Natural killer cell (primary cell): ENCODE measurements around the gene SYNJ2. TPM values are rescaled to one million over a fixed set of nuclear protein-coding genes. Genes with fewer than 3 reads are reported as not detected.
A peak's percentile ranks its signal among the peaks of the same experiment; 100 is the strongest.

Experiments
- ATAC-seq, 3 donors: fragments of 150-1000 bp in 2 of 3; fragments of 200-7000 bp in 1 of 3; cut with Tn5 transposase; 1 replicate in 1 of 3; 2 replicates in 2 of 3; pipeline ENCODE4 v1.10.0; 2021; ENCODE audit warnings: mild to moderate bottlenecking in 2 of 3, moderate library complexity in 2 of 3
- DNase-seq, 2 donors: peaks; one replicate each; pipeline versions ENCODE4 v3.0.0 to v3.0.0-alpha.2; 2013 to 2021; ENCODE audit warnings: mixed read lengths in 1 of 2
- H3K27ac ChIP-seq: one replicate; pipeline ENCODE4 v1.5.1; 2013; ENCODE audit warnings: mild to moderate bottlenecking, low read length
- H3K27me3 ChIP-seq: one replicate; pipeline ENCODE4 v1.6.1; 2013; ENCODE audit warnings: low read length; ENCODE audit not compliant: control insufficient read depth, insufficient read depth
- H3K36me3 ChIP-seq: one replicate; pipeline ENCODE4 v1.6.1; 2013; ENCODE audit warnings: low read length; ENCODE audit not compliant: control insufficient read depth, insufficient read depth
- H3K4me1 ChIP-seq: one replicate; pipeline ENCODE4 v1.6.1; 2013; ENCODE audit warnings: low read length; ENCODE audit not compliant: control insufficient read depth, insufficient read depth
- H3K4me3 ChIP-seq: one replicate; pipeline ENCODE4 v1.5.1; 2013; ENCODE audit warnings: low read length
- H3K9me3 ChIP-seq: one replicate; pipeline ENCODE4 v1.6.1; 2013; ENCODE audit warnings: low read length; ENCODE audit not compliant: control insufficient read depth, insufficient read depth
- H3K27ac Mint-ChIP-seq, 2 donors: one replicate each; pipeline ENCODE4 v1.8.0; 2022; ENCODE audit warnings: mild to moderate bottlenecking in 2 of 2, mixed read lengths in 2 of 2, moderate library complexity in 1 of 2
- H3K27me3 Mint-ChIP-seq, 2 donors: one replicate each; pipeline ENCODE4 v1.8.0; 2022; ENCODE audit warnings: low read depth in 2 of 2, mixed read lengths in 2 of 2
- H3K36me3 Mint-ChIP-seq: one replicate; pipeline ENCODE4 v1.8.0; 2022; ENCODE audit warnings: mixed read lengths
- H3K4me1 Mint-ChIP-seq, 2 donors: one replicate each; pipeline ENCODE4 v1.8.0; 2022; ENCODE audit warnings: mixed read lengths in 2 of 2
- H3K4me3 Mint-ChIP-seq: one replicate; pipeline ENCODE4 v1.8.0; 2022; ENCODE audit warnings: mild to moderate bottlenecking, moderate library complexity, mixed read lengths
- H3K9me3 Mint-ChIP-seq, 2 donors: one replicate each; pipeline ENCODE4 v1.8.0; 2022; ENCODE audit warnings: mixed read lengths in 2 of 2
- CTCF ChIP-seq: fragments of 200-600 bp; IDR thresholded peaks from one replicate; pipeline ENCODE4 v1.8.0; 2022; ENCODE audit warnings: antibody characterized with exemption
- whole genome bisulfite sequencing: methylation state at CpG from one replicate; pipeline ENCODE4 v1.1.7; 2013; ENCODE audit warnings: missing lambda C conversion rate; ENCODE audit not compliant: insufficient coverage; 5-methylcytosine and 5-hydroxymethylcytosine counted together
- intact Hi-C: fragments of 100-400 bp; cut with micrococcal nuclease; formaldehyde crosslinking; loops from one replicate; pipeline ENCODE4 v1.14.2; 2022
- total RNA-seq, 4 donors: library from RNA; stranded (reverse); fragments of 120-200 nt in 1 of 4; gene quantifications; one replicate each; pipeline versions ENCODE4 v1.2.3 to v1.2.4, GENCODE V29; 2013 to 2022

Gene SYNJ2
- total RNA-seq, 3 donors from 2014 or later (not counting 1 experiment from before 2014, with no cell fraction given): 24.4 to 47.0 (median 28.0) TPM

- H3K36me3 ChIP-seq: no peaks in the 10 kb centered on the region
- Mint-ChIP-seq H3K4me3 (no peak overlapping the region), H3K27ac (peak overlapping the region in 1 of 2 donors; percentile 9), H3K27me3 (no peaks in the 10 kb centered on the region), H3K4me1 (peaks cover 55 to 67% of the 10 kb centered on the region in 2 donors), H3K36me3 (no peaks in the 10 kb centered on the region), H3K9me3 (no peaks in the 10 kb centered on the region)
- H3K4me1 ChIP-seq: no peaks in the 10 kb centered on the region
- WGBS: 95% methylated on average over 7 of the region's 7 CpGs
- DNase-seq: no peak
- H3K27me3 ChIP-seq: no peaks in the 10 kb centered on the region
- H3K9me3 ChIP-seq: no peaks in the 10 kb centered on the region
- ATAC-seq: no peak
- intact Hi-C loops: no loop called here
- no peak for TF ChIP-seq CTCF
- no peak overlapping the region for H3K27ac ChIP-seq
- H3K4me3 ChIP-seq: no peak overlapping the region
Observed at GRCh38 chr6:157996201-157996712, 14.6 kb downstream of the SYNJ2 start.

- H3K27ac Mint-ChIP-seq: peak overlapping the region in 1 of 2 donors; percentile 9
- no peaks in the 10 kb centered on the region for H3K36me3 Mint-ChIP-seq
- H3K9me3 Mint-ChIP-seq: no peaks in the 10 kb centered on the region
- TF ChIP-seq CTCF: no peak
- Histone ChIP-seq H3K36me3 (no peaks in the 10 kb centered on the region), H3K9me3 (no peaks in the 10 kb centered on the region), H3K4me3 (no peak overlapping the region), H3K27ac (no peak overlapping the region), H3K27me3 (no peaks in the 10 kb centered on the region), H3K4me1 (no peaks in the 10 kb centered on the region)
- no peak overlapping the region for H3K4me3 Mint-ChIP-seq
- H3K4me1 Mint-ChIP-seq: peaks cover 57 to 70% of the 10 kb centered on the region in 2 donors
- no peak for DNase-seq
- ATAC-seq: no peak
- no peaks in the 10 kb centered on the region for H3K27me3 Mint-ChIP-seq
- 94% methylated on average over 13 of the region's 15 CpGs for WGBS
- intact Hi-C loops: no loop called here
Observed at GRCh38 chr6:157996918-157997702, 15.4 kb downstream of the SYNJ2 start.

- Mint-ChIP-seq H3K4me1 (peaks cover 62 to 73% of the 10 kb centered on the region in 2 donors), H3K27me3 (no peaks in the 10 kb centered on the region)
- 95% methylated on average over 6 of the region's 6 CpGs for WGBS
Observed at GRCh38 chr6:157997893-157998608, 16.4 kb downstream of the SYNJ2 start.

More at GRCh38 chr6:157997893-157998608, 16.4 kb downstream of the SYNJ2 start:
- Mint-ChIP-seq H3K9me3 (no peaks in the 10 kb centered on the region), H3K27ac (no peak overlapping the region), H3K36me3 (no peaks in the 10 kb centered on the region), H3K4me3 (no peak overlapping the region)
- intact Hi-C loops: no loop called here
- Histone ChIP-seq H3K27ac (no peak overlapping the region), H3K9me3 (no peaks in the 10 kb centered on the region), H3K4me1 (peaks cover 6% of the 10 kb centered on the region), H3K4me3 (no peak overlapping the region), H3K27me3 (no peaks in the 10 kb centered on the region), H3K36me3 (no peaks in the 10 kb centered on the region)
- no peak for TF ChIP-seq CTCF
- ATAC-seq: no peak
- no peak for DNase-seq
